Suprapubic skin (tissue), 4 donors: ENCODE measurements around the gene GMDS. TPM values are rescaled to one million over a fixed set of nuclear protein-coding genes. Genes with fewer than 3 reads are reported as not detected.

Experiments used
- DNase-seq, 2 donors: peaks; one replicate each; pipeline ENCODE4 v3.0.0-alpha.2; 2019; ENCODE audit warnings: low spot score in 2 of 2
- H3K27ac ChIP-seq: fragments of 200-600 bp; sonication (generic); one replicate; pipeline ENCODE4 v1.5.1; 2019
- H3K27me3 ChIP-seq: fragments of 200-600 bp; sonication (generic); one replicate; pipeline ENCODE4 v1.5.1; 2019
- H3K36me3 ChIP-seq: fragments of 200-600 bp; sonication (generic); one replicate; pipeline ENCODE4 v1.5.1; 2019
- H3K4me1 ChIP-seq: fragments of 200-600 bp; sonication (generic); one replicate; pipeline ENCODE4 v1.5.1; 2019
- H3K4me3 ChIP-seq: fragments of 200-600 bp; sonication (generic); one replicate; pipeline ENCODE4 v1.5.1; 2019; ENCODE audit warnings: mild to moderate bottlenecking
- H3K9me3 ChIP-seq: fragments of 200-600 bp; sonication (generic); one replicate; pipeline ENCODE4 v1.5.1; 2019
- CTCF ChIP-seq, 2 donors: fragments of 200-600 bp in 1 of 2; fragments of 450-650 bp in 1 of 2; sonication (generic) in 1 of 2; IDR thresholded peaks; one replicate each; pipeline ENCODE4 v1.5.1; 2016 to 2019; ENCODE audit warnings: antibody characterized with exemption in 2 of 2, mild to moderate bottlenecking in 1 of 2, moderate library complexity in 1 of 2
- EP300 ChIP-seq: sonication (generic); formaldehyde crosslinking; IDR thresholded peaks from one replicate; pipeline ENCODE4 v1.6.1; 2017; ENCODE audit warnings: antibody characterized with exemption
- POLR2A ChIP-seq, 2 donors: fragments of 450-650 bp; IDR thresholded peaks; one replicate each; pipeline ENCODE4 v1.6.1; 2017; ENCODE audit warnings: antibody characterized with exemption in 2 of 2, mild to moderate bottlenecking in 2 of 2, moderate library complexity in 2 of 2
- POLR2AphosphoS5 ChIP-seq, 3 donors: sonication (generic); formaldehyde crosslinking; IDR thresholded peaks; one replicate each; pipeline ENCODE4 v1.6.1; 2017; ENCODE audit warnings: antibody characterized with exemption in 3 of 3
- WGBS: methylation state at CpG from one replicate; pipeline ENCODE4 v1.1.5; 2018; 5-methylcytosine and 5-hydroxymethylcytosine counted together
- total RNA-seq, 4 donors: library from RNA; depleted of rRNA; stranded (reverse); fragments of >200 nt; gene quantifications; one replicate each; pipeline ENCODE4 v1.1.0, GENCODE V29; 2016

GMDS gene
- total RNA-seq, 4 donors from 2014 or later = 11.7 to 19.3 (median 13.2) TPM

- DNase-seq = no peak
- H3K9me3 ChIP-seq = no peaks in the 10 kb centered on the region
- TF ChIP-seq CTCF (IDR thresholded peaks at IDR 0.05) (no peak), POLR2AphosphoS5 (IDR thresholded peaks at IDR 0.05) (no peak), EP300 (no peak), POLR2A (IDR thresholded peaks at IDR 0.05) (no peak)
- H3K27me3 ChIP-seq = no peaks in the 10 kb centered on the region
- peaks cover 24% of the 10 kb centered on the region for H3K4me1 ChIP-seq
- no peak overlapping the region for H3K4me3 ChIP-seq
- WGBS = 90% methylated on average over 4 of the region's 4 CpGs
- no peak overlapping the region for H3K27ac ChIP-seq
- no peaks in the 10 kb centered on the region for H3K36me3 ChIP-seq
Observed at GRCh38 chr6:2242311-2242710, 3.1 kb downstream of the GMDS start.

GRCh38 chr6:2240961-2241360, 4.4 kb downstream of the GMDS start:
- H3K4me3 ChIP-seq = no peak overlapping the region
- H3K9me3 ChIP-seq = no peaks in the 10 kb centered on the region
- H3K36me3 ChIP-seq = no peaks in the 10 kb centered on the region
- H3K27me3 ChIP-seq = no peaks in the 10 kb centered on the region
- no peak overlapping the region for H3K27ac ChIP-seq
- H3K4me1 ChIP-seq = peaks cover 15% of the 10 kb centered on the region
- 92% methylated on average over 6 of the region's 6 CpGs for WGBS
- DNase-seq = no peak
- TF ChIP-seq POLR2A (IDR thresholded peaks at IDR 0.05) (no peak), EP300 (no peak), CTCF (IDR thresholded peaks at IDR 0.05) (no peak), POLR2AphosphoS5 (IDR thresholded peaks at IDR 0.05) (no peak)

GRCh38 chr6:2237001-2237400, 8.4 kb downstream of the GMDS start:
- Histone ChIP-seq H3K4me3 (no peak overlapping the region), H3K4me1 (no peaks in the 10 kb centered on the region), H3K9me3 (no peaks in the 10 kb centered on the region), H3K36me3 (no peaks in the 10 kb centered on the region), H3K27me3 (no peaks in the 10 kb centered on the region), H3K27ac (no peak overlapping the region)
- 43% methylated on average over 1 of the region's 1 CpG for WGBS
- no peak for DNase-seq
- no peak for TF ChIP-seq POLR2AphosphoS5 (IDR thresholded peaks at IDR 0.05)
- TF ChIP-seq EP300 = no peak
- no peak for TF ChIP-seq CTCF (IDR thresholded peaks at IDR 0.05)
- no peak for TF ChIP-seq POLR2A (IDR thresholded peaks at IDR 0.05)

GRCh38 chr6:2235777-2236495, 9.5 kb downstream of the GMDS start:
- Histone ChIP-seq H3K36me3 (no peaks in the 10 kb centered on the region), H3K9me3 (no peaks in the 10 kb centered on the region), H3K27me3 (no peaks in the 10 kb centered on the region), H3K27ac (no peak overlapping the region), H3K4me3 (no peak overlapping the region), H3K4me1 (no peaks in the 10 kb centered on the region)
- 77% methylated on average over 2 of the region's 2 CpGs for WGBS
- no peak for DNase-seq
- TF ChIP-seq POLR2A (IDR thresholded peaks at IDR 0.05) = no peak
- TF ChIP-seq POLR2AphosphoS5 (IDR thresholded peaks at IDR 0.05) = no peak
- TF ChIP-seq EP300 = no peak
- no peak for TF ChIP-seq CTCF (IDR thresholded peaks at IDR 0.05)

- H3K27me3 ChIP-seq = no peaks in the 10 kb centered on the region
- no peak overlapping the region for H3K4me3 ChIP-seq
- no peak overlapping the region for H3K27ac ChIP-seq
- TF ChIP-seq CTCF (IDR thresholded peaks at IDR 0.05) (no peak), EP300 (no peak), POLR2AphosphoS5 (IDR thresholded peaks at IDR 0.05) (no peak), POLR2A (IDR thresholded peaks at IDR 0.05) (no peak)
- DNase-seq = no peak
- no peaks in the 10 kb centered on the region for H3K36me3 ChIP-seq
- no peaks in the 10 kb centered on the region for H3K4me1 ChIP-seq
- H3K9me3 ChIP-seq = no peaks in the 10 kb centered on the region
- 94% methylated on average over 9 of the region's 9 CpGs for WGBS
Observed at GRCh38 chr6:2232445-2232844, 13.0 kb downstream of the GMDS start.
